GM21367 (cell line): ENCODE measurements around the gene STK32C.

Source experiments
- ATAC-seq: cut with Tn5 transposase; IDR thresholded peaks from one replicate; pipeline ENCODE4 v1.9.1; 2021; ENCODE audit not compliant: unreplicated experiment

STK32C gene

DNA sequence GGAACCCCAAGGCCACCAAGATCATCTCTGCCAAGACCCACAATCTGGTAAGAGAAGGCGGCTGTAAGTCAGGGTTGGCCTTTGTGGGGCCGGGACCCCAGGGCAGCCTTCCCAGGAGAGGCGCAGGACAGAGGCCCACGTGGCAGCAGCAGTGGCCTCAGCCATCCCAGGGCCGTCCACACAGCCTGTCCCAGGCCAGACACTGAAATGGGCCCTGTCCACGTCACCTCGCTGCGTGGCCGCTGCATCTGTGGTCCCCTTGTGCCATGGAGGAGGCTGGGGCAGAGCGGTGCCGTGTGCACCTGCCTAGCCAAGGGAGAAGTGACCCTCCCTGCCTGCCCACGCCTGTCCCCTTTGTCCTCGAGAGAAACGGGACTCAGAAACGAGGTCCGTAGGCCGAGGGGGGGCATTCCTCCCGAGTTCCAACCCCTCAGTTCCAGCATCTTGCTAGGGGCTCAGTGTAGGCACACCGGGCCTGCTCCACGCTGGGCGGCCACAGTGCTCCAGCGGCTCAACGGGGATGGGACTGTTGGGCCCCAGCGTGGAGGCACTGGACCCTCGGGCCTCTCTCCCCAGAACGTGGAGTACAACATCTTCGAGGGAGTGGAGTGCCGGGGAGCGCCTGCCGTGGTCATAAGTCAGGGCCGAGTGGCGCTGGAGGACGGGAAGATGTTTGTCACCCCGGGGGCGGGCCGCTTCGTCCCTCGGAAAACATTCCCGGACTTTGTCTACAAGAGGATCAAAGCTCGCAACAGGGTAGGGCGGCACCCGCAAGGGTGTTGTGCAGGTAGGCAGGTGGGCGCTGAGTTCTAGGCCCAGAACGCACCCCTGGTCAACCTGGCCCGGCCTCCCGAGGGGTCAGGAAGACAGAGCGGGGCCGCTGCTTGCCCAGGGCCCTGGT lies 105.4 kb downstream of the STK32C start:
- no peak for ATAC-seq

DNA sequence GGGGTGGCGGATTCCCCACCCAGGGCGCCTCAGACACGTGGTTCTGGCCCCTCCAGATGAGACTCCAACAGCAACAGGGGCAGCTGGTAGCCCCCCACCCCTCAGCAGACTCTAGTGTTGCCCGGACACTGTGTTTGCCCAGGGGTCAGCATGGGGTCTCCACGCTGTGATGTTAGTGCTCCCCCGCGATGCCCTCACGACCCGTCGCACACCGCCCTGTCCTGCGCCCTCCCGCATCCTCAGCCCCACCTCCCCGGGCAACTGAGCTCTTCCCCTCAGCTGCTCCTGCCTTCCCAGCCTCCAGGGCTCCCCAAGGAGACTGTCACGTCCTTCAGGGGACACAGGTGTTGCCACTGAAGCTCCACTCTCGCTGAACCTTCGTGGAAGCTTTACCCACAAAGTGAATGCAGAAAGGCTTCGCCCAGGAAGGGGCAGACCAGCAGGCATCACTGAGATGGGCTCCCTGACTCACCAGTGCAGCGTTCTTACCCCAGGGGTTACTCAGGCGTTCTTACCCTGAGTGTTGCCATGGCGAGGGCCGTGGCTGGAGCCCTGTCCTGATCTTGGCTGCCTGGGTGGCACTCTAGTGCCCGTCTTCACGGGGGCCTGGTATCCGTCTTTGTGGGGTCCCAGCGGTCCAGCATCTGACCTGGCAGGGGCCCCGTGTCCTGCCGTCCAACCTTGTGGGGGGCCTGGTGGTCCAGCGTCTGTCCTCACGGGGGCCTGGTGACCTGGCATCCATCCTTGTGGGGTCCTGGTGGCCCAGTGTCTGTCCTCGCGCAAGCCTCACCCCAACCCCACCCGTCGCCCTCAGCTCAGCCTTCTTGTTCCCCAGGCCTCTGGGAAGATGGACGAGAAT lies 106.4 kb downstream of the STK32C start:
- ATAC-seq, result no peak

DNA sequence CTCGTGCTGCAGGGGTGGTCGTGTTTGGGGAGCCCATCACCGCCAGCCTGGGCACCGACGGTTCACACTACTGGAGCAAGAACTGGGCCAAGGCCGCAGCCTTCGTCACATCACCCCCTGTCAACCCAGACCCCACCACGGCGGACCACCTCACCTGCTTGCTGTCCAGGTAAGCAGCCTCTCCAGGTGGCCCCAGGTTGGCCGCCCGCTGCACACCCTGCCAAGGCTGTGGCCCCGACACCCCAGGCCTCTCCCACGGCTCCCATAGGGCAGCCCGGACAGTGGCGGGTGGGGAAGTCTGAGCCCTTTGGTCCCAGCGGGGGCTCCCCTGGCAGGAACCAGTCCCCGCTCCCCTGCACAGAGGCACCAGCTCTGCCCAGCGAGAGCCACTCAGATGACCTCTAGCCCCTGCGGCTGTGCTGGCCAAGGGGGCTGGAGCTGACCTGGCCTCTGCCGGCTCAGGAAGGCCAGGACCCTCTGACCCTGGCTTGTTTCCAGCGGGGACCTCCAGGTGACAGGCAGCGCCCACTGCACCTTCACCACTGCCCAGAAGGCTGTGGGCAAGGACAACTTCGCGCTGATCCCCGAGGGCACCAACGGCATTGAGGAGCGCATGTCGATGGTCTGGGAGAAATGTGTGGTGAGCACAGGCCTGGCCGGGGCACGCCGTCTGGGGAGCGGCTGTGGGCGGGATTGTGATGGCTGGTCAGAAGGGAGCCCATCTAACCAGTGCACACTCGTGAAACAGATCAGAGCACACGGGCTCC lies 107.2 kb downstream of the STK32C start:
- no peak for ATAC-seq

DNA sequence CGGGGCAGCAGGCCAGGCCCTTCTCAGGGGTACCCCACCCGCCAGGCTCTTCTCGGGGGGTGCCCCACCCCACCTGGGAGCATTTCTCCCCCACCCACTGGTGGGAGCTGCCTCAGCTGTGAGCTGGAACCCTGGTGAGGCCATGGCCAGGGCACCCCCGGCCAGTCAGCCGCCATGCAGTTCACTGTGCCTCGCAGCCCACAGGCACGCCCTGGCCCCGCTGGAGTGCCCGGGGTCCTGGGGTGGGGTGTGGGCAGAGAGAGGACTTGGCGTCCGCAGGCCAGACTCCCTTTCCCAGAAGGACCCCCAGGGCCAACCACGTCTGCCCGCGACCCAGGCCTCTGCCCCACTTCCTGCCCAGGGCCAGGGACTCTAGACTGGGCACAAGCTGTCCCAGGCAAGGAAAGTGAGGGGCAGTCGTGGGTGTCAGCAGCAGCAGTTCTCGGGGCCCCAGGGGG lies 107.9 kb downstream of the STK32C start:
- ATAC-seq, result no peak

DNA sequence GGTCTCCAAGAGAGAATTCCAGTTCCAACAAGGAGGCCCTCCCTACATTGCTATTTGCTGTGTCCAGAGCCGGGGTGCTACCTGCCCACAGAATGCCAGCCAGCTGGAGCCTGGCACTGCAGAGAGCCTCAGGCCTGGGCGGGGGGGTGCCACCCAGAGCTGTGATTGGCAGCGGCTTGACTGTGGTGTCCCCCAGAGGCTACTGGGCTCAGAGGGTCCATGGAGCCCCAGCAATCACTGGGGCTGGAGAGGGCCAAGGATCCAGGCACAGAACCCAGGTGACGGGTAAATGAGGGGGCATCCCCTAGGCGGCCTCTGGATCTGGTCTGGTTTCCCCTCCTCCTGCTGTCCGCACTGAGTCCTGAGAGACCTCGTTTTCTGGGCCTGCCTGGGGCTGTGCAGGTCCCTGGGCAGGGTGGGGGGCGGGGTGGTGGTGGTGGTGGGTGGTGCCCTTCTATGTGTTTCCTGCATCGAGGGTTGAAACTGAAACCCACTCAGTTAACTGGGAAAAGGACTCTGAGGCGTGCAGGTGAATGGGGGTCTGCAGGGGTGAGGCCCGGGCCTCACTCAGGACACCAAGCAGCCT lies 108.4 kb downstream of the STK32C start:
- ATAC-seq, result no peak

DNA sequence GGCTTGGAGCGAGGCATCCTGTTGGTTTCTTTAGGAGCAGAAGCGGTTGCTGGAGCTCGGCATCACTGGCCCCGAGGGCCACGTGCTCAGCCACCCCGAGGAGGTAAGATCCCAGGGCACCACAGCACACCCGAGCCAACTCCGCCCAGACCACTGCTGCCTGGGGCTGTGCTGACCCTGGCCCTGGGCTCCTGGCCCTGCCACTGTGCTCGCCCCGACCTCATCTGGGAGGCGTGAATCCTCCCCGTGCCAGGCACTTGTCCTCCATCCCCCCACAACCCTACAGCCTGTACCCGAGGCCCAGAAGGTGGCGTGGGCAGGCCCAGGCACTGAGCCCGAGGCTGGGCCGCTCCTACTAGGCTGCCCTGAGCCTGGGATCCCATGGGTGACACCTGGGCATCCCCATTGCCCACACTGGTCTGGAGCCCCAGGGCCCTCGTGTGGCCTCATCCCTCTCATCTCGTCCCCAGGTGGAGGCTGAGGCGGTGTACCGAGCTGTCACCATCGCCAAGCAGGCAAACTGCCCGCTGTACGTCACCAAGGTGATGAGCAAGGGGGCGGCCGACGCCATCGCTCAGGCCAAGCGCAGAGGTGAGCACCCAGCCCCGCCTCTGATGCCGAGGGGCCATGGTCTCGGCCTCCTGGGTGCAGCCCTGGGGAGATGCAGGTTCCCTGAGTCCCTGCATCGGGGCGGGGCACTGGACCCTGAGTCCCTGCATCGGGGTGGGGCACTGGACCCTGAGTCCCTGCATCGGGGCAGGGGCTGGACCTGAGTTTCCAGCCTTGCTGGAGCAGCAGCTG lies 109.2 kb downstream of the STK32C start:
- ATAC-seq, result no peak

DNA sequence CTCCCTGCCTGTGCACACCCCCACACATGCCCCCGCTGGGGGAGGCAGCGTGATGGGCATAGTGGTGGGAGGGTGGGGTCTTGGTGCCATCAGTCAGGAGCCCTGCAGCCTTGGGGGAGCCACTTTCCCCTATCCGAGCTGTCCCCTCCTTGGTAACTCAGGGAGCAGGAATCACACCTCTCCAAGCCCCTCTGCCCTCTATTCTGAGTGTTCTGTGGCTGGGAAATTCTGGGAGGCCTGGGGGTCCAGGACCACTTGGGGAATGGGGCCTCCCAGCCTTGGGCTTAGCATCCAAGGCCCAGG lies 109.7 kb downstream of the STK32C start:
- no peak for ATAC-seq

DNA sequence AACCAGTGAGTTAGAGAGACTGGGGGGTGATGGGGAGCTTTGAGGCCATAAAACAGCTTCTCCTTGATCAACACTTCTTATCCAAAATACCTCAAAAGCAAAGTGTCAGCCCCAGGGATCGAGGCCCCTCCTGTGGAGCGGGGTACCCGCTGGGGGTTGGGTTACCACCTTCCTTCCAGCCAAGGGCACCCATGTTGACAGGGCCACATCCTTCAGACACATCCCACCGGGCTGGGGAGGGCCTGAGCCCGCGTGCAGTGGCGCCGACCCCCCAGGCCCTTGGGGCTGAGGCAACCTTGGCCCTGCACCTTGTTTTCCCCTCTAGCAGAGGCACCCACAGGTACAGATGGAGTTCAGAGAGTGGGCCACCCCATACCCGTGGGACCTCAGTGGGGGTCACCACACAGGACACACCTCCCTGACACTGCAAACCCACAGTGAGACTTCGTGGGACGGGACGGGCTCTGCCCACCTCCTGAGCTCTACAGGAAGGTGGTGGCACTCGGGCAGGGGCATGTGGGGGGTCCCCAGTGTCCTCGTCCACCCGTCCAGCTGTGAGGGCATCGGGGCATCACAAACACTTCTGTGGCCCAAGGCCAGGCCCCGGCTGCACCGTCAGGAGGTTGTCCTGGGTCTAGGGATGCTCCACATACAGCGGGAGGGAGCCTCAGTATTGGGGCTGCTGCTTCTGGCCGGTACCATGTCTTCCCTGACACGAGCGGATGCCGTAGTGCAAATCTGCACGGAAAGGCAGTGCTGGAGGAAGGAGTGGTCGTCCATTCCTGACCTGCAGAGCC lies 110.3 kb downstream of the STK32C start:
- ATAC-seq, result no peak

DNA sequence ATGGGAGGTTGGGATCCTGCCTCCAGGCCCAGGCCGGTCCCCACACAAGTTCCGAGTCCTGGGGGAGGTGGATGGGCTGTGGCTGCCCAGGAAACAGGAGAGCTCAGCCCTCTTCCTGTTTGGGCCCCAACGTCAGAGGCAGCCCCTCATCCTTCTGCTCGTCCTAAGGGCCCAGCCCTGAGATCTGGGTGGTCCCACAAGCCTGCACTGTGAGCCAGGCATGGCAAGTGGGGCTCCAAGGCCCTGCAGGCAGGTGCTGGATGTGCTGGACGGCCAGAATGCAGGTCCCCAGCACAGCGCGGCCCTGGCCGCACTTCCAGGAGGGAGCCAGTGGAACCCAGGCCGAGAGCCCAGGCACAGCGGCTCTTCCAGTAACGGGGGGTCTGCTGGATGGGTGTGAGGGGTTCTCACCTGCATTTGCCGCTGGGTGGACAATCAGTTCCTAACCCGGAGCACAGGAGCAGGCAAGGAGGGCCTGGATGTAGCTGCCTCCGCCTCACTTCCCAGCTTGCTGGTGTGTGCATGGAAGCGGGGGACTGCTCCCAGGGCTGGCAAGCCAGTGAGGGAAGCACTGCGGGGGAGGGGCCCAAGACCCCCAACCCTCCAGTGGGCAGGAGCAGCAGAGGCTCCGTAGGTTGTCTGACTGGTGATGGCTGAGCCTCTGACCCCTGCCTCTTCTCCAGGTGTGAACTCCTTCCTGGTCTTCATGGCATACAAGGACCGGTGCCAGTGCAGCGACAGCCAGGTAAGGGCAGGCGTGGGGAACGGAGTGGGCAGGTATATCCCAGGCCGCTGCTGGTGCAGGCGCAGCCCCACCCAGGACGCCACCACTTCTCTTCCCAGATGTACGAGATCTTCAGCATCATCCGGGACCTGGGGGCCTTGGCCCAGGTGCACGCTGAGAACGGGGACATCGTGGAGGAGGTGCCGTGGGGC lies 111.3 kb downstream of the STK32C start:
- no peak for ATAC-seq

DNA sequence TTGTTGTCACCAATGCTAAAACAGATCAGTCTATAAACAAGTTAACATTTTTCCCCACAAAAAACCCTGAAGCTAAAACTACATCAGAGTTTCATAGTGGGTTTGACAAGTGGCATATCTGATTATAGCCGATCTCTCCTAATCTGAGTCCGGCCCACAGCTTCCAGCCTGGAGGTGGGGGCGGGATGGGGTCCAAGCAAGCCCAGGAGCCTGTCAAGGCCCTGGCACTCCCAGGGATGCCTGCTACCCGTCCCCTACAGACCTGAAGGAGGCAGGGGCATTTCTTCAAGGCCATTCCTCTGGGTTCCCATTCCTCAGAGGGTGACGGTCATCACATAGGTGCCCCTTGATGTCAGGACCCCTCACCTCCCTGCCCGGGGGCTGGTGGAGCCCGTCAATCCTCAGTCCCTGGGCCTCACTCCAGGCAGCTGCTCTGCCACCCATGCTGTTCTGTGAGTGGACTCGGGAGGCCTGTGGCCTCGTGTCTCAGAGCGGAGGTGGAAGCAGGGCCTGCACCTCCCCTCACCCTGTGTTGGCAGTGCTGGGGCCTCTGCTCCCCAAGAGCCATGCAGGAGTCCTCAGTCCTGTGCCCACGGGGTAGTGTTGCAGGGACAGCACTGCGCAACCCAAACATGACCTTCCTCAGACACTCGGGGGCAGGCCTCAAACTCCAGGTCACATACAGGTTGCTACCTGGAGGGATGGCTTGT lies 112.2 kb downstream of the STK32C start:
- no peak for ATAC-seq

DNA sequence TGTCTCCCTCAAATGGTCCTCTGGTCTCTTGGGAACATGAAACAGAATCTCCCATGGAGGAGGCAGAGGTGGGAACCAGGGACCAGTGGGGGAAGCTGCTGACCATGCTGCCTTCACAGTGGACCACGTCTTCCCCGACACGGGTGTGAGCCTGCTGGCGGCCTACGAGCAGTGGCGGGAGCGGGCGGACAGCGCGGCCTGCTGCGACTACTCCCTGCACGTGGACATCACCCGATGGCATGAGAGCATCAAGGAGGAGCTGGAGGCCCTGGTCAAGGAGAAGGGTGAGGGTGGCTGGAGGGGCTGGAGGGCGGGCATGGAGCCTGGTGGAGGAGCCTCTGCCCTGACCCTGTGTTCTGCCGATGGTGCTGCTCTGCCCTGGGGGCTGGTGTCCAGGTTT lies 113.0 kb downstream of the STK32C start:
- ATAC-seq, result no peak

DNA sequence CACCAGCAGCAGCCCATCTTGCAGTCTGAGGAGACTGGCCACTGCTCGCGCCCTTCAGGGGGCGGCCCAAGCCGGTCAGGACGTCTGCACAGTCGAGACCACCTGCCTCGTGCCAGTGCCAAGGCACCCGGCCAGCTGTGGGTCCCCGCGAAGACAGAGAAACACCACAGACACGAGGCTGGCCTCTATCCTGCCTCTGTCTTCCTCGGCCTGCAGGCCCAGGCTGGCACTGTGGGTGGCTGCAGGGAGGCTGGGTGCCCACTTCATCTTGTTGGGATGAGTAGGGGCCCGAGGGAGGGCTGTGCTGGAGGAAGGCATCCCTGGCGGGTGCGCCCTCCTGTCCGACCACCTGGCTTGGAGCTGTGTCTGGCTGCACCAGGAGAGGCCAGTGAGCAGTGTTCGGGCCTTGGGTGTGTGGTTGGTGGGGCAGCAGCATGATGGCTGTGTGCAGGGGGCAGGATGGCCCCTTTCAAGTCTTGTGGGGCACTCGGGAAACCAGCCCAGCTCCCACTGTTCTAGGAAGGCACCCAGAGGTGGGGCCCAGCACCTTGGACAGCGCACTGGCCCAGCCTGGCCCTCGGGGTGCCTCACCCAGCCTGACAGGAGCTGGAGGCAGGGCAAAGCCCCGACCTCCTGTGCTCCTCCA lies 113.7 kb downstream of the STK32C start:
- ATAC-seq, result no peak

DNA sequence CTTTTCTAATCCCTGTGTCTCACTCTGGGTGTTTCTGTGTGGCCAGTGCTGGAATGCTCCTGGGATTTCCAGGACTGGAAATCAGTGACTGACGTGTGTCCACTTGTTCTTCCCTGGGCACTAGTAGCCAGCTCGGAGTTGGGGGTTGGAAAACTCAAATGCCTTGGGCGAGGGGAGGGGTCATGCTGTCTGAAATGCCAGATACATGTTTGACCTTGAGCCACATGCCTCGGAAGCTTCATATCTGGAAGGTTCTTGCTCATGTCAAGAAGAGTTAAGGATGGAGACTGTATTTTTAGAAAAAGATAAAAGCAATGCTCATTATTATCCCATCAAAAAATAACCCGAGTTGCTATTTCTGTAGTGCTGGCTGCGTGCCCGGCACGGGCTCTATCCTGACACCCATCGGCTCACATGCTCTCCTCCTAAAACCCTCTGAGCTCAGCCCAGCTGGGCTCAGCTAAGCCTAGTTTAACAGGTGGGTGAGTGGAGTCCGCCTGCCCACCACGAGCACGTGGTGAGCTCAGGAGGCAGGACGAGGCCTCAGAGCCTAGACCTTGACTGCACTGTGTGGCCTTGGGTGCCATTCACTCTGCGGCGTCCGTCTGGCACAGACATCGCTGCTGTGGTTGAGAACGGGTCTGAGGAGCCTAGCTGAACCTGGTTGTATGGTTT lies 114.6 kb downstream of the STK32C start:
- ATAC-seq, result no peak

DNA sequence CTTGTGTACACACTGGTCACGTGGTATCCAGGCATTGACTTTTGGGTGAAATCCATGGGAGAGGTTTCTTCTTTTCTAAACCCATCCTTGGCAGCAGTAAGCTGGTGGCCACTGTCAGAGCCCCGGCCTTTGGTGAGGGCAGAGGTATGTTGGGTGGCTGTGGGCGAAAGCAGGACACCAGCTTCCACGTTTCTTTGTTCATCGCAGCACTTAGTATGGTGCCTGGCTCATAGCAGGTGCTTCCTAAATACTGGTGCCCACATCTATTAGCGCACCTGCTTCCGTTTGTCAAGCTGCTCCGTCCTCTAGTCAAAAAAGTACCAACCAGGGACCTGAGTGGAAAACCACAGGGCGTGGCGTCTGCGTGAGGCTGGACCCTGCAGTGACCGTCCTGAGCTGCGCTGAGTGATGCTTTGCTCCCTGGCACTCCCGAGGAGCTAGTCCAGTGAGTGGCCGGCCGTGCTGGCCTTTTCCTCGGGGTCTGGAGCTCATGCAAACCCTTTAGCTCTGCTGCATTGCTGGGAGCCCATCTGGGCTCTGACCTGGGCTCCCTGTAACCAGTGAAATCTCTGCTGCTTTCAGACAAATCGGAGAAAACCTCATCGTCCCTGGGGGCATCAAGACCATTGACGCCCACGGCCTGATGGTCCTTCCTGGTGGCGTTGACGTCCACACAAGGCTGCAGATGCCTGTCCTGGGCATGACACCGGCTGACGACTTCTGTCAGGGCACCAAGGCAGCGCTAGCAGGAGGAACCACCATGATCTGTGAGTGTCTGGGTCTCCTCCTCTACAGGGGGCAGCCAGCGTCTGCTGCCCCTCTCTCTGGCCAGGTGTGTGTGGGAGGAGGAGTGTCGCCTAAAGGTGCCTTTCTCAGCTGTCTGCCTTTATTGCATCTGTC lies 115.4 kb downstream of the STK32C start:
- ATAC-seq, result no peak

DNA sequence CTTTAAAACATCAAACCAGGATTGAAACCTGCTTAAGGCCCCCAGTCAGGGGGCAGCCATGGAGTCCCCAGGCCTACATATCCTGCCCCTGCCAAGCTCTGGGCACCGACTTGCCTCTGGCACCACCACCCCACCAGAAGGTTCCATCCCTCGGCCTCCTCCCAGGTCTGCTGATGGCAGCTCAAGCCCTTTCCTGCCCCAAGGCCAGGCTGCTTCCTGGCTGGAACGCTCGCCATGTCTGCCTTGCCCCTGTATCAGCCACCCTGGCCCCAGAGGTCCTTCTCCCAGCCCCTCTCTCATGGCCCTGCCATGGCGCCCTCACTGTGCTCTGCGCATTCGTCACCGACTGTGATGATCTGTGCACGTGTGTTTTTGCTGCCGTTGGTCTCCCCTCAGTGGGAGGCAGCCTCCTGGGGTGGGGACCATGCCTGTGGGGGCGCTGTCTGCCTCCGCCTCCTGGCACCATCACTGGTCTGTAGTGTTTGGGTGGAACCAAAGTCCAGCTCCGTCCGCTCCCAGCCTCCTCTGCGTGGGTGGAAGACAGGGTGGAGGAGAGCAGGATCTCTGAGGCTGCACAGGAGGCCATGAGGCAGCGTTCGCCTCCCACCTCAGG lies 117.8 kb downstream of the STK32C start:
- ATAC-seq, result no peak
